ENCODE measurements around the gene PTPRK.

The PTPRK gene

DNA sequence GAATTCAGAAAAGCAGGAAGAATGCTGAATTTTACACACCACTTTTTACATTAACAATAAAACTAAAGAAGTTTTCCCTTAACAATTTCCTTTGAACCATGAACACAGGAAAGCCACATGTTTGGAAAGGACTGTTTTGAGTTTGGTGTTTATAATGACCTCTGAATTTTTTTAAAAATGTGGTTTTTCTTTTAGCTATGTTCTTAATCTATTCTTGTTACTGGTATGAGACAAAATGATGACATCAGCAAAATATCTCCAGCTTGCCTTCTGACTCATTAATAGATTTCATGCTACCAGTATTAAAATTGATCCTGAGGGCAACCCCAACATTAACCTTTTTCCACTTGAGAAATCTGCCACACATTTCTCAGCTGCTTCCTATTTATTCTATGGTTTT is 402.0 kb downstream of the PTPRK start:
- no peak for DNase-seq

GRCh38 chr6:128117916-128118315 is 402.5 kb downstream of the PTPRK start:
- no peak for DNase-seq

DNA sequence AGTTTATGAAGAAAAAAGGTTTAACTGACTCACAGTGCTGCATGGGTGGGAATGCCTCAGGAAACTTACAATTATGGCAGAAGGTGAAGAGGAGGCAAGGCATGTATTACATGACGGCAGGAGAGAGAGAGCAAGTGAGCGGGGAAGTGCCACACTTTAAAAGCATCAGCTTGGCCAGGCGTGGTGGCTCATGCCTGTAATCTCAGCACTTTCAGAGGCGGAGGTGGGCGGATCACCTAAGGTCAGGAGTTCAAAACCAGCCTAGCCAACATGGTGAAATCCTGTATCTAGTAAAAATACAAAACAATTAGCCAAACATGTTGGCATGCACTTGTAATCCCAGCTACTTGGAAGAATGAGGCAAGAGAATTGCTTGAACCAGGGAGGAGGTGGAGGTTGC is 406.2 kb downstream of the PTPRK start:
- no peak for DNase-seq

GRCh38 chr6:128112494-128112893 is 407.9 kb downstream of the PTPRK start:
- DNase-seq = no peak

GRCh38 chr6:128111096-128111495 is 409.3 kb downstream of the PTPRK start:
- no peak for DNase-seq

- no peak for DNase-seq
Measured at GRCh38 chr6:128107682-128108081, 412.7 kb downstream of the PTPRK start.

DNA sequence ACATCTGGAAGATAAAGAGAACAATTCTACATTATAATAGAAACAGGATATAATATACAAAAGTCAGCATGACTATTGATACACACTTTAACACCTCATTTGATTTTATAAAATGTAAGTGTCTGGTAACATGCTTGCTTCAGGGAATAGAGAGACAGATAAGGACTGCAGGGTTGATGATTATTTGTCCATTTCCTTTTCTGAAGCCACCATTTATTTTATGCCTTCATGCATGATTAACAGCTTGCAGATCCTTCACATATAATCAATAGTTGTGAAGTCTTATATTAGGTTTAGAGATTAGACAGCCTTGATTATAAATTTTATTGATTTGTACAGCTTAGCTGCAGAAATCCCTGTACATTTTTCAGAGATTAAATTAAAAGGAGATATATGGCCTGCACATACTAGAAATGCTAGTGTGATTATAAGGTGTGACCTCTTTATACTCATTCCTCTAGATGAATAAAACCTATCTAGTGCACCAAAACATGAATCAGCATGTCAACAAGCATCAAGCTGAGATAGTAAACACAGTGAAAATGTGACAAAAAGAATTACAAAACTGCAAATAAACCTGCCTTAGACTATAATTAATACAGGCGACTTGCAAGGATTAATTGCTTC is 420.7 kb downstream of the PTPRK start:
- DNase-seq = no peak

DNA sequence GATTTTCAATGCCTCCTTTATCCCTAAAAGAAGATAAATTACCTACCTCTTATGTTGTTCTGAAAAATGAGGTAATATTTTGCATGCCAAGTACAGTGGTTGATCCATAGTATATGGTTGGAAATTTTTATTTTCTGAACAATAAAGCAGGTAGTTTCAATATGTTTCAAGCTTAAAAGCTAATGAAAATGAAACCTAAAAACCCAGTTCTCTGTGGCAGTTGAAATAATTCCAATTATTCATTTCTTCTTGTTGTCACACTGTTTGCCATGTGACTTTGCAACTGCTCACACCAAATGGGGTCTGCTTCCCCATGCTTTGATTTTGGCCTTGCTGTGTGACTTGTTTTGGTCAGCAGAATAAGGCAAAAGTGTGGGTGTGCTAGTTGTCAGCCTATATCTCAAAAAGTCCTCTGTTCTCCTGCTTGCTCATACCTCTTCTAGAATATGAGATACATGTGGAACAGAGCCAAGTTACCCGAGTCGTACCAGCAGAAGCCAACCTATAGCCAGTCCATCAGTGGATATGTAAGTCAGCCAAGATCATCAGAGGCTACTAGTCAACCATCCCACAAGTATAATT is 422.3 kb downstream of the PTPRK start:
- no peak for DNase-seq

DNA sequence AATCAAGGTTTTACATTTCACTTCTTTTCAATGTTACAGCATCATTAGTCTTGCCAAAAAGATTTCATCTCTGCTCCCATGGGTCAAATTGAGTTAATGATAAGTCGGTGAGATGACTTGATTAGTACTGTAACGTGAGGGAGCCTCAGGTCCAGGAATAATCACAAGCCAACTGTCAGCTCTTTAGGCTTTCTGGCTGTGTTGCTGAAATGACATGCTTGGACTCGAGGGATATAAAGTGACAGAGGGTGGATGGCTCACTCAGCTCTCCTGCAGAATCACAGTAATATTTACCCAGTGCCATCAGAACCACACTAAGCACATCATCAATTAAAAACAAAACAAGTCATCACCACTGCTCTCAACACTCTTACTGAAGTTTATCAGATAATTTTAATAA is 423.4 kb downstream of the PTPRK start:
- no peak for DNase-seq

GRCh38 chr6:128095362-128095761 is 425.0 kb downstream of the PTPRK start:
- no peak for DNase-seq

GRCh38 chr6:128079021-128079420 is 441.4 kb downstream of the PTPRK start:
- no peak for DNase-seq

DNA sequence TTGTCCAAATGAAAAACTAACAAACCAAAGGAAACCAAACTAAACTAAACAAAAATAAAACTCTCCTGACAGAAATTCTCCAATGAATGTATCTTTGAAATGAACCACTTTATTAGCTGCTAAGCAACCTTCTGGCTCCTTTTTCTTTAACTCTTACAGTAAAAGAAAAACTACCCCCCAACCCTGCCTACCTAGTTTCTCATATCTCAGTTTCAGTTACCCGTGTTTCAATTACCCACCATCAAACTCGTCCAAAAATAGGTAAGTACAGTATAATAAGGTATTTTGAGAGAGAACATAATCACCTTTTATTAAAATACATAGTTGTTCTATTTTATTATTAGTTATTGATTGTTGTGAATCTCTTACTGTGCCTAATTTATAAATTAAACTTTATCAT is 442.1 kb downstream of the PTPRK start:
- no peak for DNase-seq

GRCh38 chr6:128076843-128077242 is 443.6 kb downstream of the PTPRK start:
- DNase-seq = no peak

GRCh38 chr6:128074567-128074966 is 445.8 kb downstream of the PTPRK start:
- no peak for DNase-seq

- DNase-seq = no peak
Measured at GRCh38 chr6:128073389-128073788, 447.0 kb downstream of the PTPRK start.

DNA sequence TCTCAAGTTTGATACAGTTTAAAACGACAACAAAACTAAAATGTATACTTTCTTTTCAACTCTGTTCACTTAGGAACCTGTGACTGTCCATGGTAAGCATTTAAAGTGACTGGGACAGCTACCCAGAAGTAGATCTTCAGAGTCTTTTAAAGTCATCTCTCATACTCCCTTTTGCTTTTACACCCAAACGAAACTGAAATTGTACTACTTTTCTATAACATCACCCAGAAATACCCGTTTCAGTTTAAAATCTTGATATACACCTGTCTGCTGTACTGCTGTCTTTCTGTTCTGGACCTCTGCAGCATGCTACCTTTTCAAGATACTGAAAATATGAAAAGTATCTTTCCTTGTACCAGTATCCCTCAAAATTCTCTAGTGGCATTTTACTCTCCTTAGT is 449.2 kb downstream of the PTPRK start:
- DNase-seq = no peak

DNA sequence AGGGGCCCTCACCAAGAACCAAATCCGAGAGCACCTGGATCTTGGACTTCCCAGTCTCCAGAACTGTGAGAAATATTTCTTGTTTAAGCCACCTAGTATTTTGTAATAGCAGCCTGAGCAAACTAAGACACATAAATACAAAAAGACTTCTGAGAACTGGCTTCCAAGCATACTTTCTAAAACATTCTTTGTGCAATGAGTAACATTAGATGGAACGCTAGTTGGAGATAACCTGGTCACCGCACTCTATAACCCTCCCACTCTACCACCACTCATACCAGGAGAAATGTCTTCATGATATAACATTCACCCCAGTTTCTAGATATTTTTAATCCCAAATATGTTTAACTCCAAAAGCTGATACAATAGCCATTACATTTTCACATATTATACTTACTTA is 450.0 kb downstream of the PTPRK start:
- DNase-seq = no peak

GRCh38 chr6:128069188-128069587 is 451.2 kb downstream of the PTPRK start:
- DNase-seq = no peak

DNA sequence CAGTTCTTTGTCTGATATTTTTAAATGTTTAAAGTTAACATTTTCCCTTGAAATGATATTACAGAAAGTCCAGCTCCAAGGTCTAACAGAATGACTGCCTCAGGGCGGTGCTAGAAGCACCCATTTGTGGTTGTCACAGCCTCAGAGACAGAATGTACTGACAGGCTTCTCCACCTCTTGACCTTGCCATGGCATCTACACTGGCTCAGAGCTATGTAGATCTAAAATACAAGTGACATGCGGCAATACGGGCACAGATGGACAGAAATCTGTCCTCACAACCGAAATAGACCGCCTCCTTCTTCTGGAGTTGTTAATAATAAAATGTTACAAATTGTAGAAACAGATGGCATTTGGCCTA is 452.3 kb downstream of the PTPRK start:
- DNase-seq = no peak

- no peak for DNase-seq
Measured at GRCh38 chr6:128067446-128068118, 452.8 kb downstream of the PTPRK start.

GRCh38 chr6:128065072-128065471 is 455.3 kb downstream of the PTPRK start:
- DNase-seq = no peak

DNA sequence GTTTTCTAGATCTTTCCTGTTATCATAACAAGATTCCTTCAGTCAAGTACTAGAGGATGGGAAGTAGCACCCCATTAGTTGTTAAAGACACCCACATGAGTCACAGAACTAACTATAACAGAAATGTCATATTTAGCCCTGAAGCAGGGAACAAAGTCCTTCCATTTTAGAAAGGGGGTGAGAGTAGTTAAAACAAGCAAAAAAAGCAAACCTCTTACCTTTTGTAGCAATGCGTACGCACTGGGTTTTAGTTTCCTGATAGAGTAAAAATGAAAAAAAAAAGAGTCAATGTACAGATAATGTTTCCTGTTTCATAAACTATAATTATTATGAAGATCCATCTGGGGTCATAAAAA is 455.9 kb downstream of the PTPRK start:
- DNase-seq = no peak

- no peak for DNase-seq
Measured at GRCh38 chr6:128063850-128064539, 456.4 kb downstream of the PTPRK start.

DNA sequence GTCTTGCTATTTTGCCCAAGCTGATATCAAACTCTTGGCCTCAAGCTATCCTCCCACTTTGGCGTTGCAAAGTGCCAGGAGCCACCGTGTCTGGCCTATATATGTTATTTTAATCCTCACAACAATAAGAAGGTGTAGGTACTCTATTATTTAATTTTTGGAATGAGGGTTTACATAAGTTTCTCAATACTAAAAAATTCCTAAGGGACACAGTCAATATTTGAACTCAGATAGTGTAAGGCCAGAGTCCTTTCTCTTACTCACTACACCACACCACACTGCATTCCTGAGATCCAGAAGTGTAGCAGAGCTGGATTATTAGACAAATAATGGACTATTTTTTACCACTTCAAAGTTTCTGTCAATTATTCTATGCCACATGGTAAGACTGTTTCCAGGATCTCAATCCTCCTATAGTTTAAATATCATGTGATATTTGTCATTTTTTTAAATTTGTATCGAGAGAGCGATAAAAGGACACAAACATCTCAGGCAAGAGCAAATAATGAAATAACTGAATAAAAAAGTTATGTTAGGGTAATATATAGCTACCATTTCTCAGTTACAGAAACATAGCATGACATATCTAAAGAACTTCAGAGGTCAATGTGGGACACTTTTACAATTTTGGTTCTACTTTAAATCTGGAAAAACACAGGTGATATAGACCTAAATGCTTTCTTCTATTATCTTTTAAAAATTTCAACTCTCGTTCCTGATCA is 457.4 kb downstream of the PTPRK start:
- DNase-seq = no peak

All from inflammatory macrophage treated with lipopolysaccharide for 4 hours (primary cell).